Measurements from ENCODE around the gene SHISA9. TPM values are rescaled to one million over a fixed set of nuclear protein-coding genes. Genes with fewer than 3 reads are reported as not detected.

SHISA9 gene
- total and polyA plus RNA-seq, 2 donors (not counting 1 experiment from before 2014, with no cell fraction given): 0.03 to 0.07 TPM

- intact Hi-C loops (cut with micrococcal nuclease): no loop called here
- CTCF ChIA-PET: no interaction called here
- no peaks in the 10 kb centered on the region for H3K27me3 Mint-ChIP-seq
- no peaks in the 10 kb centered on the region for H3K4me1 Mint-ChIP-seq
- Histone ChIP-seq H3K4me2 (replicated peaks; ENCODE audit: low read depth, low read length, poor library complexity, severe bottlenecking) (no peak overlapping the region), H3K79me2 (ENCODE audit: control insufficient read depth, insufficient read depth, low read length) (no peaks in the 10 kb centered on the region), H3K4me1 (ENCODE audit: control insufficient read depth in 2 of 2, insufficient read depth in 2 of 2, low read length in 2 of 2) (no peaks in the 10 kb centered on the region), H3K9ac (ENCODE audit: low read length) (no peak overlapping the region), H3K9me3 (ENCODE audit: control extremely low read depth in 1 of 3, control insufficient read depth in 2 of 3, insufficient read depth in 1 of 3, low read length in 2 of 3) (peaks cover under 1 to 2% (median 1%) of the 10 kb centered on the region in 3 donors), H3K4me3 (ENCODE audit: control extremely low read depth in 1 of 5, extremely low read depth in 1 of 5, insufficient read depth in 1 of 5, low read depth in 2 of 5, low read length in 4 of 5) (no peak overlapping the region), H3K27ac (ENCODE audit: low read length in 2 of 2) (no peak overlapping the region), H3K36me3 (replicated peaks in 1 of 2; ENCODE audit: control extremely low read depth in 1 of 2, control insufficient read depth in 1 of 2, extremely low read depth in 1 of 2, insufficient read depth in 2 of 2, low read length in 1 of 2) (no peaks in the 10 kb centered on the region), H3K27me3 (replicated peaks in 1 of 4; ENCODE audit: control extremely low read depth in 1 of 4, control insufficient read depth in 3 of 4, insufficient read depth in 4 of 4, low read length in 3 of 4) (no peaks in the 10 kb centered on the region), H4K20me1 (ENCODE audit: control insufficient read depth, insufficient read depth, low read length, poor library complexity, severe bottlenecking) (no peaks in the 10 kb centered on the region), H2AFZ (ENCODE audit: insufficient read depth, low read depth, low read length, poor library complexity, severe bottlenecking) (no peak overlapping the region)
- WGBS (ENCODE audit: insufficient coverage): no CpG with 5 or more reads among the region's 3 CpGs
- TF ChIP-seq EZH2 (IDR thresholded peaks at IDR 0.05; ENCODE audit: borderline replicate concordance, insufficient read depth, low read depth, low read length, poor library complexity, severe bottlenecking) (no peak), CTCF (IDR thresholded peaks at IDR 0.05) (no peak)
- no peak for ATAC-seq (ENCODE audit: low read depth)
- no peak overlapping the region for H3K27ac Mint-ChIP-seq
- DNase-seq: no peak
- no peaks in the 10 kb centered on the region for H3K9me3 Mint-ChIP-seq (ENCODE audit: insufficient read depth)
- POLR2A ChIA-PET: no interaction called here
- H3K4me3 Mint-ChIP-seq: no peak overlapping the region
Observed at GRCh38 chr16:13139661-13140241, 238.4 kb downstream of the SHISA9 start.

- Mint-ChIP-seq H3K27me3 (no peaks in the 10 kb centered on the region), H3K9me3 (ENCODE audit: insufficient read depth) (no peaks in the 10 kb centered on the region), H3K27ac (no peak overlapping the region), H3K4me1 (no peaks in the 10 kb centered on the region), H3K4me3 (no peak overlapping the region)
- H3K4me2 ChIP-seq (replicated peaks; ENCODE audit: low read depth, low read length, poor library complexity, severe bottlenecking): no peak overlapping the region
- POLR2A ChIA-PET: no interaction called here
- H3K9me3 ChIP-seq (ENCODE audit: control extremely low read depth in 1 of 3, control insufficient read depth in 2 of 3, insufficient read depth in 1 of 3, low read length in 2 of 3): peaks cover 0 to 1% (median 0%) of the 10 kb centered on the region in 3 donors
- intact Hi-C loops (cut with micrococcal nuclease): no loop called here
- ATAC-seq (ENCODE audit: low read depth): no peak
- no peaks in the 10 kb centered on the region for H3K4me1 ChIP-seq (ENCODE audit: control insufficient read depth in 2 of 2, insufficient read depth in 2 of 2, low read length in 2 of 2)
- WGBS (ENCODE audit: insufficient coverage): no CpG with 5 or more reads among the region's 1 CpG
- CTCF ChIA-PET: no interaction called here
- H2AFZ ChIP-seq (ENCODE audit: insufficient read depth, low read depth, low read length, poor library complexity, severe bottlenecking): no peak overlapping the region
- no peak for TF ChIP-seq EZH2 (IDR thresholded peaks at IDR 0.05; ENCODE audit: borderline replicate concordance, insufficient read depth, low read depth, low read length, poor library complexity, severe bottlenecking)
- no peak for TF ChIP-seq CTCF (IDR thresholded peaks at IDR 0.05)
- H3K27ac ChIP-seq (ENCODE audit: low read length in 2 of 2): no peak overlapping the region
- no peaks in the 10 kb centered on the region for H3K27me3 ChIP-seq (replicated peaks in 1 of 4; ENCODE audit: control extremely low read depth in 1 of 4, control insufficient read depth in 3 of 4, insufficient read depth in 4 of 4, low read length in 3 of 4)
- H3K79me2 ChIP-seq (ENCODE audit: control insufficient read depth, insufficient read depth, low read length): no peaks in the 10 kb centered on the region
- H4K20me1 ChIP-seq (ENCODE audit: control insufficient read depth, insufficient read depth, low read length, poor library complexity, severe bottlenecking): no peaks in the 10 kb centered on the region
- DNase-seq: no peak
- H3K9ac ChIP-seq (ENCODE audit: low read length): no peak overlapping the region
- no peaks in the 10 kb centered on the region for H3K36me3 ChIP-seq (replicated peaks in 1 of 2; ENCODE audit: control extremely low read depth in 1 of 2, control insufficient read depth in 1 of 2, extremely low read depth in 1 of 2, insufficient read depth in 2 of 2, low read length in 1 of 2)
- H3K4me3 ChIP-seq (ENCODE audit: control extremely low read depth in 1 of 5, extremely low read depth in 1 of 5, insufficient read depth in 1 of 5, low read depth in 2 of 5, low read length in 4 of 5): no peak overlapping the region
Observed at GRCh38 chr16:13143551-13143950, 242.2 kb downstream of the SHISA9 start.
